ENCODE measurements around the gene PRKCD.

DNA sequence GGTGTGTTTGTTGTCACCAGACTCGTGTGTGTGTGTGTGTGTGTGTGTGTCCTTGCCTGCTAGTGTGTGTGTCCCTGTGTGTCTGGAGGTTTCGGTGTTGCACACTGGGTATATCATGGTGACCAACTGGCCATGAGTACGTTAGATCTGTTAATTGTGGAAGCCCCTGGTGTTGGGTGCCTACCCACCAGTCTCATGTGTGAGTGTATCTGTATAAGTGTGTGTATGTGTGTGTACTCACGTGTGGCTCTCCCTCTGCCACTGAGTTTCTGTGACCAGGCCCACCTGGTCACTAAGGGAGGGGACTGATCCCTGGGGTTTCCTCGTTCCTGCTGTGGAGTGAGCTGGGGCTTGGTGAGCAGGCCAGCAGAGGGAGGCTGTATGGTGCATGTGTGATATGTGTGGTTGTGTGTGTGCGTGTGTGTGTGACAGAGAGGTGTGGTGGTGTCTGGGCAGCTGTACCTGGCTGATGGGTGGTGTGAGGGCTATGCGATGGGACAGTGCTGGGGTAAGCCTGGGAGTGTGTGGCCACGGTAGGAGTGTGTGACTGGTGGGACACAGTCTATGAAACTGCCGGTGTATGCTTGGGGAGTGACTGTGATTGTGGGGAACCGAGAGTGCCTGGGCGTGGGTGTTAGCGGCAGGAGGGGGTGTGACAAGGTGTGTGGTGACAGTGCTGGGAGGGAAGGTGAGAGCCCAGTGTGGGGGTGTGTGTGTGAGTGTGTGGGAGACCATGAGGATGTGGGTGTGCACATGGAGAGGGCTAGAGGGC, 1.8 kb downstream of the PRKCD start:
- TF ChIP-seq, protein P1, sequence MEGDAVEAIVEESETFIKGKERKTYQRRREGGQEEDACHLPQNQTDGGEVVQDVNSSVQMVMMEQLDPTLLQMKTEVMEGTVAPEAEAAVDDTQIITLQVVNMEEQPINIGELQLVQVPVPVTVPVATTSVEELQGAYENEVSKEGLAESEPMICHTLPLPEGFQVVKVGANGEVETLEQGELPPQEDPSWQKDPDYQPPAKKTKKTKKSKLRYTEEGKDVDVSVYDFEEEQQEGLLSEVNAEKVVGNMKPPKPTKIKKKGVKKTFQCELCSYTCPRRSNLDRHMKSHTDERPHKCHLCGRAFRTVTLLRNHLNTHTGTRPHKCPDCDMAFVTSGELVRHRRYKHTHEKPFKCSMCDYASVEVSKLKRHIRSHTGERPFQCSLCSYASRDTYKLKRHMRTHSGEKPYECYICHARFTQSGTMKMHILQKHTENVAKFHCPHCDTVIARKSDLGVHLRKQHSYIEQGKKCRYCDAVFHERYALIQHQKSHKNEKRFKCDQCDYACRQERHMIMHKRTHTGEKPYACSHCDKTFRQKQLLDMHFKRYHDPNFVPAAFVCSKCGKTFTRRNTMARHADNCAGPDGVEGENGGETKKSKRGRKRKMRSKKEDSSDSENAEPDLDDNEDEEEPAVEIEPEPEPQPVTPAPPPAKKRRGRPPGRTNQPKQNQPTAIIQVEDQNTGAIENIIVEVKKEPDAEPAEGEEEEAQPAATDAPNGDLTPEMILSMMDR (conservative IDR thresholded peaks at IDR 0.05) = no peak
- TF ChIP-seq EZH2 (IDR thresholded peaks at IDR 0.05; ENCODE audit: low read depth) = no peak
